GM12891 (cell line): ENCODE data around the gene CKMT1B.
A peak's percentile ranks its signal among the peaks of the same experiment; 100 is the strongest.
"Not testable (repeated sequence)": the region's sequence is repeated elsewhere in the genome, so short reads cannot be mapped to it uniquely, and the experiment has no call there.

ENCODE experiments used
- DNase-seq: peaks from one replicate; pipeline ENCODE4 v3.0.0; 2011; ENCODE audit warnings: low spot score; ENCODE audit not compliant: insufficient read length
- FAIRE-seq: peaks from 2 replicates; lab custom pipeline; 2011; peaks lifted over from hg19 to GRCh38; lab: Jason Lieb, UNC
- POLR2AphosphoS5 ChIP-seq: IDR thresholded peaks from 2 replicates; pipeline ENCODE4 v1.6.1; 2011; ENCODE audit warnings: low read depth, low read length, control low read depth
- SPI1 ChIP-seq: IDR thresholded peaks from 2 replicates; pipeline ENCODE4 v1.6.1; 2011; ENCODE audit warnings: low read depth, low read length, control low read depth

The CKMT1B gene

GRCh38 chr15:43602233-43602632 lies 8.4 kb downstream of the CKMT1B start:
- not testable (repeated sequence) for FAIRE-seq, DNase-seq

GRCh38 chr15:43617750-43618149 lies 23.9 kb downstream of the CKMT1B start:
- FAIRE-seq, DNase-seq: not testable (repeated sequence)

- FAIRE-seq, result not testable (repeated sequence)
Observed at GRCh38 chr15:43618700-43619099, 24.9 kb downstream of the CKMT1B start, which contains the start of gene STRC. TSS of gene STRC (minus strand) at chr15:43618800. CDS start at chr15:43618722, 78 bp downstream.

GRCh38 chr15:43622068-43622799 lies 28.4 kb downstream of the CKMT1B start:
- peak; percentile 88 for FAIRE-seq
- not testable (repeated sequence) for DNase-seq

More at GRCh38 chr15:43618700-43619099, 24.9 kb downstream of the CKMT1B start, which contains the start of gene STRC:
- not testable (repeated sequence) for DNase-seq

GRCh38 chr15:43625106-43625505 lies 31.3 kb downstream of the CKMT1B start:
- DNase-seq (no peak), FAIRE-seq (no peak)
- TF ChIP-seq POLR2AphosphoS5 (no peak), SPI1 (no peak)

GRCh38 chr15:43626937-43627336 lies 33.1 kb downstream of the CKMT1B start:
- not testable (repeated sequence) for FAIRE-seq, DNase-seq

GRCh38 chr15:43638464-43639204 lies 44.8 kb downstream of the CKMT1B start:
- FAIRE-seq, result peak; percentile 31
- not testable (repeated sequence) for DNase-seq
